ENCODE measurements around the gene PRSS16.
"Not testable (repeated sequence)": the region's sequence is repeated elsewhere in the genome, so short reads cannot be mapped to it uniquely, and the experiment has no call there.

The PRSS16 gene, protein sequence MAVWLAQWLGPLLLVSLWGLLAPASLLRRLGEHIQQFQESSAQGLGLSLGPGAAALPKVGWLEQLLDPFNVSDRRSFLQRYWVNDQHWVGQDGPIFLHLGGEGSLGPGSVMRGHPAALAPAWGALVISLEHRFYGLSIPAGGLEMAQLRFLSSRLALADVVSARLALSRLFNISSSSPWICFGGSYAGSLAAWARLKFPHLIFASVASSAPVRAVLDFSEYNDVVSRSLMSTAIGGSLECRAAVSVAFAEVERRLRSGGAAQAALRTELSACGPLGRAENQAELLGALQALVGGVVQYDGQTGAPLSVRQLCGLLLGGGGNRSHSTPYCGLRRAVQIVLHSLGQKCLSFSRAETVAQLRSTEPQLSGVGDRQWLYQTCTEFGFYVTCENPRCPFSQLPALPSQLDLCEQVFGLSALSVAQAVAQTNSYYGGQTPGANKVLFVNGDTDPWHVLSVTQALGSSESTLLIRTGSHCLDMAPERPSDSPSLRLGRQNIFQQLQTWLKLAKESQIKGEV

DNA sequence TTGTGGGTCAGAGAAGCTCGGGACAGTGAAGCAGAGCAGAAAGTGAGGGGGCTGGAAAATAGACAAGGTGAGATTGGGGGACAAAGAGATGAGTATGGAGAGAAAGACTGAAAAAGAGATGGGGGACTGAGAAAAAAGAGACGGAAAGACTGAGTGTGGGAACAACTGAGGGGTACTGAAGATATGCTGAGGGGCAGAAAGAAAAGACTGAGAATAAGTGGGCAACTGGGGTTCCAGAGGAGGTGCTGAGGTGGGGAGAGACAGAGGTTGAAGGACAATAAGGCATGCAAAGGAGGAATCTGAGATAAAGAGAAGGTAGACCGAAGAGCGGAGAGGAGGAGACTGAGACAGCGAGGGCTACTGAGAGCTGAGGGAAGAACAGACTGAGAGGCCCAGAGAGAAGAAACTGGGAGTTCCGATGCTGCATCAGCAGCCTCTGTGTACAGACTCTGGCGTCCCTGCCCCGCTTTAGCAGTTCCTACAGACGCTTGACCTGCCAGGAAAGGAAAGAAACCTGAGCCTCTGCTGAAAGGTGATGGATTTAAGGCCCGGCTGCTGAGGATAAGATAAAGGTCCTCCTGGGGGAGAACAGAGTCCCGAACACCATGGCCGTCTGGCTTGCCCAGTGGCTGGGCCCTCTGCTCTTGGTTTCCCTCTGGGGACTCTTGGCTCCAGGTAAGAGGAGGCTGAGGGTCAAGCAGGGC is at the start of gene PRSS16:
Gene PRSS16 (plus strand): TSS at position 569 of the 704 bp plus-strand sequence. CDS start 37 bp downstream, at position 606.
- Mint-ChIP-seq H3K36me3 (no peaks in the 10 kb centered on the region), H3K4me1 (no peaks in the 10 kb centered on the region), H3K9me3 (no peaks in the 10 kb centered on the region), H3K27ac (no peak within 1 kb of the TSS), H3K4me3 (no peak within 1 kb of the TSS)
- no peak for DNase-seq (ENCODE audit: low spot score in 2 of 2)
- no peak for ATAC-seq

DNA sequence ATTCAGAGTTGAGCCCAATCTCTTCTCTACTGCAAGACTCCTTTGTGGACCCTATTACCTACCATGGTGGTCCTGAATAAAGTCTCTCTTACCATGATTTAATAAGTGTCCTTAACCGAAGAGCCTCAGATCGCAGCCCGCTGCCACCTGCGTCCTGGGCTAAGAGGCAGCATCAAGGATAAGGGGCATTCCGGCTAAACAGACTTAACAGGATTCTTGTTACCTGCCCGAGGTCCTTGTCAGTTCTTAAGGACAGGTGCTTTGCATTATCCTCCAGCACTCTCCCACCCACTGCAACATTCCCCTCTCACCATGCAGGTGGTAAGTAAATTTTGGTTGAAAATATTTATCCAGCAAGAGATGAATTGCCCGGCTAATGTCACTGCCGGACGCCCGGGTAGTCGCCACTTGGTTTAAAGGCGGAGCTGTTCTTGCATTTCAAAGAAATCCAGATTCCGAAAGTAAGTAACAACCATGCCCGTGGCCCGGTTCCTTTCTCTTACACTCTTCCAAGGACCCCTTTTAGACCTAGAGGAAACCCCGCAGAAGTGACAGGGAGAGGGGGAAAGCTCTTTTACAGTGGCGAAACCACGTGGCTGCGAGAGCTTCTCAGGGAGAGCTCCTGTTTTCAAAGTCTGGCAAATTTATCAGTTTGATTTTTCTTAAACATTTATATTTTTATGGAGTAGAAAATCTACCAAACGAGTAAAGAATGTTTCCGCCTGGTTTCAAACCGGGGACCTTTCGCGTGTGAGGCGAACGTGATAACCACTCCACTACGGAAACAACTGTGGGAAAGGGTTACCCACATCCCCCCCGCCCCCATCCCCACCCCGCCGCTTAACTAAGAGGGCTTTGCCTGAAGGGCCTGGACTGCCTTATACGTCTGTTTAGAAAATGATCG is 41.9 kb upstream of the PRSS16 start:
- peaks cover 6% of the 10 kb centered on the region for H3K4me1 Mint-ChIP-seq
- H3K9me3 Mint-ChIP-seq = no peaks in the 10 kb centered on the region
- H3K4me3 Mint-ChIP-seq = peak overlapping the region; percentile 47
- no peaks in the 10 kb centered on the region for H3K36me3 Mint-ChIP-seq
- ATAC-seq = peak; percentile 71
- no peak overlapping the region for H3K27ac Mint-ChIP-seq
- DNase-seq (ENCODE audit: low spot score in 2 of 2) = no peak

DNA sequence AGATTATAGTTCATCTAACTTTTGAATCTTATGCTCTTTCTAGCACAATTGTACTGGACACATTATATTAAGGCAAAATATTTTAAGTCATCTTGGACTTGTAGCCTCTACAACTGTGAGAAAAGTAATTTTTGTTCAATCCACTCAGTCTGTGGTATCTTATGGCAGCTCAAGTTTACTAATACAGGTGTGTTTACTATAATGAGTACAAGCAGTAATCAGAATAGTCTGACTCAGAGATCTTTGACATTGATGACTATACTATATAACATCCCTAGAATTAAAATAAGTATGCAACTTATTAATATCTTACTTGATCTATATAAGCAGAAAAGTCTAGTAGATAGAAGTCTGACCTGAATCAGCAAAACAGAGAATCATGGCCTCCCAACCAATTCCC is 40.7 kb upstream of the PRSS16 start:
- H3K36me3 Mint-ChIP-seq = no peaks in the 10 kb centered on the region
- no peak overlapping the region for H3K4me3 Mint-ChIP-seq
- no peak overlapping the region for H3K27ac Mint-ChIP-seq
- H3K9me3 Mint-ChIP-seq = no peaks in the 10 kb centered on the region
- ATAC-seq (peak; percentile 77), DNase-seq (ENCODE audit: low spot score in 2 of 2) (no peak)
- H3K4me1 Mint-ChIP-seq = peaks cover 6% of the 10 kb centered on the region

DNA sequence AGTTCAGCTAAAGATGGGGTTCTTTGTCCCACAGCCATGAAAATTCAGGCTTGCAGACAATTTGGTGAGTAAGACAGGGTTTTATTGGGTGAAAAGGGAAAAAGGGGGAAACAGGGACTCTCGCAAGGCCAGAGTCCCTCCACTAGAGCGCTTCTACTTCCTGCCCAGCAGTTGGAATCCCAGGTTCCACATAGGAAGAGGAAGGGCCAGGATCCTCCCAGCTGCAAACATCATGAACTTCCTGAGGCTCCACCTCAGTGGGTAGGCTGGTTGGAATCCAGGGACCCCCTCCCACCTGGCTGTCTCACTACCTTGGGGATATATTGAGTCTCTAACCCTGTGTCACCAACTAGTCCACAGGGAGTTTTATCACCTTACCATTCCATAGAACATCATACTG is 39.5 kb upstream of the PRSS16 start:
- ATAC-seq (no peak), DNase-seq (ENCODE audit: low spot score in 2 of 2) (no peak)
- H3K4me1 Mint-ChIP-seq = peaks cover 6% of the 10 kb centered on the region
- H3K27ac Mint-ChIP-seq = no peak overlapping the region
- no peak overlapping the region for H3K4me3 Mint-ChIP-seq
- H3K9me3 Mint-ChIP-seq = no peaks in the 10 kb centered on the region
- H3K36me3 Mint-ChIP-seq = peaks cover 1% of the 10 kb centered on the region

- H3K36me3 Mint-ChIP-seq = peaks cover 13% of the 10 kb centered on the region
- no peaks in the 10 kb centered on the region for H3K9me3 Mint-ChIP-seq
- H3K4me3 Mint-ChIP-seq = no peak overlapping the region
- ATAC-seq = no peak
- no peak overlapping the region for H3K27ac Mint-ChIP-seq
- peaks cover 6% of the 10 kb centered on the region for H3K4me1 Mint-ChIP-seq
- no peak for DNase-seq (ENCODE audit: low spot score in 2 of 2)
Observed at GRCh38 chr6:27209196-27209595, 38.3 kb upstream of the PRSS16 start.

DNA sequence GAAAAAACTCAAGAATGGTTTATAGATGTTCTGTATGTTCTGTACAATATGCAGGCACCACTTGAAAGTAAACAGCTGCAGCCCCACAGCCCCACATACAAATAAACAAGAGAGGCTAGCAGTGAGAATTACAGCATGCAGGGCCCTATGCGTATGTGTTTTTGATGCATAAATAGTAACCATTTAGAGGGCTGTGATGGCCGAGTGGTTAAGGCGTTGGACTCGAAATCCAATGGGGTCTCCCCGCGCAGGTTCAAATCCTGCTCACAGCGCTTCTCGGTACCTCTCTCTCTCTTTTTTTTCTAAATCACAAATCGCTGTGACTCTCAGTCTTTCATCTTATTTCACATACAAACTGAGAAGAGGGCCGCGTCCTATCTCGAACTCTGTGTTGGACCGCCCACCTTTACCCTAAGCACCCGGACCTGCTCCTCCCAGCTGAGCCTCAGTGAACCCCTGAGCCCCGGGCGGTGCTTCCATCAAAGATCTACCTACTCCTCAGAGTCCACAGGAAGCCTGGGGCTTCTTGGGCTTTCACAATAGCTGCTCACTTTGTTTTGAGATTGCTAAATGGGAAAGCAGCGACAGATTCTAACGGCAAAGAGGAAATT is 37.7 kb upstream of the PRSS16 start:
- H3K4me3 Mint-ChIP-seq = no peak overlapping the region
- H3K9me3 Mint-ChIP-seq = no peaks in the 10 kb centered on the region
- peaks cover 6% of the 10 kb centered on the region for H3K4me1 Mint-ChIP-seq
- H3K27ac Mint-ChIP-seq = no peak overlapping the region
- H3K36me3 Mint-ChIP-seq = peaks cover 19% of the 10 kb centered on the region
- no peak for DNase-seq (ENCODE audit: low spot score in 2 of 2)
- ATAC-seq = no peak

GRCh38 chr6:27213091-27213517 is 34.4 kb upstream of the PRSS16 start:
- H3K4me3 Mint-ChIP-seq; H3K4me1 Mint-ChIP-seq; ATAC-seq; H3K9me3 Mint-ChIP-seq; H3K27ac Mint-ChIP-seq; DNase-seq (ENCODE audit: low spot score in 2 of 2): not testable (repeated sequence)
- peaks cover 23% of the 10 kb centered on the region for H3K36me3 Mint-ChIP-seq

DNA sequence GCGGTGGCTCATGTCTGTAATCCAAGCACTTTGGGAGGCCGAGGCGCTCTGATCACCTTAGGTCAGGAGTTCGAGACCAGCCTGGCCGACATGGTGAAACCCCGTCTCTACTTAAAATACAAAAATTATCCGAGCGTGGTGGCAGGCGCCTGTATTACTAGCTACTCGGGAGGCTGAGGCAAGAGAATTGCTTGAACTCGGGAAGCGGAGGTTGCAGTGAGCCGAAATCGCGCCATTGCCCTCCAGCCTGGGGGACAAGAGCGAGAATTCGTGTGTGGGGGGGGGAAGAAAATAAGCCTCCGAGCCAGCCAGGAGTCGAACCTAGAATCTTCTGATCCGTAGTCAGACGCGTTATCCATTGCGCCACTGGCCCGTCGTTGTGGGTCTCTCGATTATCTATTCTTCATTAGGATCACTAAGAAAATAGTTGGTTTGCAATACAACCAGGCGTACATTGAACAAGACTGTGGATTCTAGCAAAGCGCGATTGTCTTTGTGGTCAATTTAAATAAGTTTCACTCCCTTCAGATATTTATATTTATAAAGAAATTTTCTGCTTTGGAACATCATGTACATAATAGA is 33.9 kb upstream of the PRSS16 start:
- Mint-ChIP-seq H3K9me3 (peaks cover 4% of the 10 kb centered on the region), H3K4me1 (no peaks in the 10 kb centered on the region), H3K4me3 (no peak overlapping the region), H3K27ac (no peak overlapping the region), H3K36me3 (peaks cover 23% of the 10 kb centered on the region)
- DNase-seq (ENCODE audit: low spot score in 2 of 2) (no peak), ATAC-seq (no peak)

- peaks cover 23% of the 10 kb centered on the region for H3K36me3 Mint-ChIP-seq
- H3K4me1 Mint-ChIP-seq = no peaks in the 10 kb centered on the region
- DNase-seq (ENCODE audit: low spot score in 2 of 2) = no peak
- no peak for ATAC-seq
- H3K9me3 Mint-ChIP-seq = peaks cover 4% of the 10 kb centered on the region
- H3K4me3 Mint-ChIP-seq = peak overlapping the region; percentile 56
- peak overlapping the region; percentile 48 for H3K27ac Mint-ChIP-seq
Observed at GRCh38 chr6:27214126-27214601, 33.3 kb upstream of the PRSS16 start.

DNA sequence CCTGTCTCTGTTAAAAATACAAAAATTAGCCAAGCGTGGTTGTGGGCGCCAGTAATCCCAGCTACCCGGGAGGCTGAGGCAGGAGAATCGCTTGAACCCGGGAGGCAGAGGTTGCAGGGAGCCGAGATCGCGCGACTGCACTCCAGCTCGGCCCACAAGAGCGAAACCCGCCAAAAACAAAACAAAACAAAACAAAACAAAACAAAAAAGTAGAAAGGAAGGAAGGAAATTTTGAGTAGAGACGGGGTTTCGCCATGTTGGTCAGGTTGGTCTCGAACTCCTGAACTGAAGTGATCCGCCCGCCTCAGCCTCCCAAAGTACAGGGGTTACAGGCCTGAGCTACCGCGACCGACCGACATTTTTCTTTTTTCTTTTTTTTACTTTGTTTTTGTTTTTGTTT is 30.6 kb upstream of the PRSS16 start:
- Mint-ChIP-seq H3K27ac (no peak overlapping the region), H3K4me1 (no peaks in the 10 kb centered on the region), H3K4me3 (no peak overlapping the region), H3K36me3 (peaks cover 23% of the 10 kb centered on the region), H3K9me3 (peaks cover 4% of the 10 kb centered on the region)
- ATAC-seq = no peak
- DNase-seq (ENCODE audit: low spot score in 2 of 2) = no peak

DNA sequence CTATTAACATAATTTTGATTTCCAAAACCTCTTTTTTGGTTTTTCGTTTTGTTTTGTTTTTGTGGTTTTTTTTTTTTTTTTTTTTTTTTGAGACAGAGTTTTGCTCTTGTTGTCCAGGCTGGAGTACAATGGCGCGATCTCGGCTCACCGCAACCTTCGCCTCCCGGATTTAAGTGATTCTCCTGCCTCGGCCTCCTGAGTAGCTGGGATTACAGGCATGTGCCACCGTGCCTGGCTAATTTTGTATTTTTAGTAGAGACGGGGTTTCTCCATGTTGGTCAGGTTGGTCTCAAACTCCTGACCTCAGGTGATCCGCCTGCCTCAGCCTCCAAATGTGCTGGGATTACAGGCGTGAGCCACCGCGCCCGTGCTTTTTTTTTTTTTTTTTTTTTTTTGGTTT is 24.5 kb upstream of the PRSS16 start:
- not testable (repeated sequence) for H3K4me1 Mint-ChIP-seq; H3K36me3 Mint-ChIP-seq; H3K27ac Mint-ChIP-seq; ATAC-seq; DNase-seq (ENCODE audit: low spot score in 2 of 2); H3K4me3 Mint-ChIP-seq; H3K9me3 Mint-ChIP-seq

GRCh38 chr6:27224729-27225128 is 22.8 kb upstream of the PRSS16 start:
- ATAC-seq (no peak), DNase-seq (ENCODE audit: low spot score in 2 of 2) (no peak)
- H3K27ac Mint-ChIP-seq = no peak overlapping the region
- H3K4me3 Mint-ChIP-seq = no peak overlapping the region
- H3K9me3 Mint-ChIP-seq = no peaks in the 10 kb centered on the region
- no peaks in the 10 kb centered on the region for H3K36me3 Mint-ChIP-seq
- H3K4me1 Mint-ChIP-seq = no peaks in the 10 kb centered on the region

DNA sequence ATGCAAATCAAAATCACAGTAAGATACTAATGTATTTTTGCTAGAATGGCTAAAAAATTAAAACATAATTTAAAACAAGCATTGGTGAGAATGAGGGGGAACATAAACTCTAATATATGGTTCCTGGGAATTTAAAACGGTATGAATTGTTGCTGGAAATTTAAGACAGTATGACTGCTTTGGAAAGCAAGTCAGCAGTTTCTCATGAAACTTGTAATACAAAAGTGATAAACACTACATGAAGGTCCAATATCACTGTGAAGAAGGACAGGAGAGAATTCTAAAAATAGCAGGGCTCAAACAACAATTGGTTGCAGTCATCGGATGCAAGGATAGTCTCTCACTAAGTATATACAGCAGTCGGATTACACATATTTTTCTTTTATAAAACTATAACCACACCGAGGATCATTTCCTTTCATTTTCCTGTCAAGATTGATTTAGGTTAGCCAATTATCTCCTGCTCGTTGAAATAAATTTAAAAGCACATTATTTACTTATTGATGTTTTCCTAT is 18.5 kb upstream of the PRSS16 start:
- H3K27ac Mint-ChIP-seq = no peak overlapping the region
- no peaks in the 10 kb centered on the region for H3K4me1 Mint-ChIP-seq
- H3K36me3 Mint-ChIP-seq = no peaks in the 10 kb centered on the region

GRCh38 chr6:27230758-27231111 is 16.8 kb upstream of the PRSS16 start:
- ATAC-seq (no peak), DNase-seq (ENCODE audit: low spot score in 2 of 2) (no peak)
- H3K4me3 Mint-ChIP-seq = no peak overlapping the region
- peaks cover 6% of the 10 kb centered on the region for H3K4me1 Mint-ChIP-seq
- no peak overlapping the region for H3K27ac Mint-ChIP-seq
- H3K9me3 Mint-ChIP-seq = peaks cover 3% of the 10 kb centered on the region
- peaks cover 8% of the 10 kb centered on the region for H3K36me3 Mint-ChIP-seq

More for the DNA sequence above, 18.5 kb upstream of the PRSS16 start:
- H3K4me3 Mint-ChIP-seq = no peak overlapping the region
- ATAC-seq (no peak), DNase-seq (ENCODE audit: low spot score in 2 of 2) (no peak)
- no peaks in the 10 kb centered on the region for H3K9me3 Mint-ChIP-seq
